CD8-positive, alpha-beta memory T cell (primary cell): ENCODE results near the gene HSPB1. TPM values are rescaled to one million over a fixed set of nuclear protein-coding genes. Genes with fewer than 3 reads are reported as not detected.
A peak's percentile ranks its signal among the peaks of the same experiment; 100 is the strongest.
"Not testable (repeated sequence)": the region's sequence is repeated elsewhere in the genome, so short reads cannot be mapped to it uniquely, and the experiment has no call there.

Experiments used
- CTCF ChIA-PET: fragments of 350-600 bp; sonication (Branson Sonifier 250); formaldehyde crosslinking; loops from one replicate; lab custom pipeline; 2021; ENCODE audit warnings: antibody characterized with exemption; lab: Charles Lee
- POLR2A ChIA-PET: fragments of 350-600 bp; sonication (Branson Sonifier 250); formaldehyde crosslinking; loops from one replicate; lab custom pipeline; 2021; ENCODE audit warnings: antibody characterized with exemption; lab: Charles Lee
- DNase-seq, 5 donors: peaks; one replicate each; pipeline versions ENCODE4 v3.0.0 to v3.0.0-alpha.2; 2020 to 2022; ENCODE audit warnings: mixed read lengths in 1 of 5
- H3K27ac ChIP-seq: one replicate; pipeline ENCODE4 v1.7.0; 2013; ENCODE audit warnings: low read depth, mild to moderate bottlenecking, low read length, moderate library complexity
- H3K27me3 ChIP-seq: 2 replicates; pipeline ENCODE4 v1.7.0; 2013; ENCODE audit warnings: low read length, mild to moderate bottlenecking; ENCODE audit not compliant: insufficient read depth, poor library complexity, severe bottlenecking
- H3K36me3 ChIP-seq: 2 replicates; pipeline ENCODE4 v1.7.0; 2013; ENCODE audit warnings: mild to moderate bottlenecking, low read length, moderate library complexity; ENCODE audit not compliant: insufficient read depth
- H3K4me1 ChIP-seq: 2 replicates; pipeline ENCODE4 v1.7.0; 2013; ENCODE audit warnings: mild to moderate bottlenecking, low read length, moderate library complexity; ENCODE audit not compliant: insufficient read depth
- H3K4me3 ChIP-seq: 2 replicates; pipeline ENCODE4 v1.7.0; 2013; ENCODE audit warnings: mild to moderate bottlenecking, low read length
- H3K9me3 ChIP-seq: 2 replicates; pipeline ENCODE4 v1.7.0; 2013; ENCODE audit warnings: mild to moderate bottlenecking, low read length
- H3K27ac Mint-ChIP-seq, 8 donors: one replicate each; pipeline ENCODE4 v1.8.0; 2020 to 2021; ENCODE audit warnings: mixed read lengths in 8 of 8, mild to moderate bottlenecking in 6 of 8, inconsistent platforms in 3 of 8, moderate library complexity in 3 of 8
- H3K27me3 Mint-ChIP-seq, 2 donors: one replicate each; pipeline ENCODE4 v1.8.0; 2020 to 2021; ENCODE audit warnings: mixed read lengths in 2 of 2, mild to moderate bottlenecking in 1 of 2, moderate library complexity in 1 of 2
- H3K36me3 Mint-ChIP-seq, 3 donors: one replicate each; pipeline ENCODE4 v1.8.0; 2020 to 2021; ENCODE audit warnings: mixed read lengths in 3 of 3, inconsistent platforms in 1 of 3, mild to moderate bottlenecking in 1 of 3
- H3K4me1 Mint-ChIP-seq, 3 donors: one replicate each; pipeline ENCODE4 v1.8.0; 2020 to 2021; ENCODE audit warnings: mixed read lengths in 3 of 3, inconsistent platforms in 1 of 3, mild to moderate bottlenecking in 1 of 3
- H3K4me3 Mint-ChIP-seq, 7 donors: one replicate each; pipeline ENCODE4 v1.8.0; 2020 to 2021; ENCODE audit warnings: mixed read lengths in 7 of 7, mild to moderate bottlenecking in 6 of 7, moderate library complexity in 4 of 7, inconsistent platforms in 2 of 7
- H3K9me3 Mint-ChIP-seq, 5 donors: one replicate each; pipeline ENCODE4 v1.8.0; 2020 to 2022; ENCODE audit warnings: mixed read lengths in 5 of 5, mild to moderate bottlenecking in 3 of 5, moderate library complexity in 2 of 5, inconsistent platforms in 1 of 5
- polyA plus RNA-seq: library from polyadenylated mRNA; unstranded; fragments of 300-500 nt; fragmentation: Illumina TruSeq; gene quantifications from one replicate; pipeline ENCODE4 v1.2.3, GENCODE V29; 2021
- total RNA-seq, 2 experiments: library from RNA; stranded (reverse); gene quantifications; one replicate each; pipeline ENCODE4 v1.2.3, GENCODE V29; 2021

Gene HSPB1
- total and polyA plus RNA-seq, 3 experiments from 2014 or later = 74.7 to 84.1 (median 80.7) TPM

GRCh38 chr7:76332078-76332477 is 29.6 kb downstream of the HSPB1 start:
- Histone ChIP-seq H3K9me3 (no peaks in the 10 kb centered on the region), H3K36me3 (peaks cover 24% of the 10 kb centered on the region), H3K4me1 (no peaks in the 10 kb centered on the region), H3K4me3 (no peak overlapping the region), H3K27ac (no peak overlapping the region), H3K27me3 (no peaks in the 10 kb centered on the region)
- Mint-ChIP-seq H3K36me3 (peaks cover 0 to 60% (median 12%) of the 10 kb centered on the region in 3 donors), H3K27ac (peak overlapping the region in 3 of 8 donors; percentile 46 to 63 (median 48)), H3K27me3 (no peaks in the 10 kb centered on the region), H3K4me3 (no peak overlapping the region), H3K4me1 (peaks cover 42 to 73% (median 61%) of the 10 kb centered on the region in 3 donors), H3K9me3 (no peaks in the 10 kb centered on the region)
- POLR2A ChIA-PET = no interaction called here
- no peak for DNase-seq
- CTCF ChIA-PET = interaction anchor here (0.6 kb wide), 1 partner anchor 21 kb away, joined by 4 read pairs; no protein-coding TSS in a partner anchor

DNA sequence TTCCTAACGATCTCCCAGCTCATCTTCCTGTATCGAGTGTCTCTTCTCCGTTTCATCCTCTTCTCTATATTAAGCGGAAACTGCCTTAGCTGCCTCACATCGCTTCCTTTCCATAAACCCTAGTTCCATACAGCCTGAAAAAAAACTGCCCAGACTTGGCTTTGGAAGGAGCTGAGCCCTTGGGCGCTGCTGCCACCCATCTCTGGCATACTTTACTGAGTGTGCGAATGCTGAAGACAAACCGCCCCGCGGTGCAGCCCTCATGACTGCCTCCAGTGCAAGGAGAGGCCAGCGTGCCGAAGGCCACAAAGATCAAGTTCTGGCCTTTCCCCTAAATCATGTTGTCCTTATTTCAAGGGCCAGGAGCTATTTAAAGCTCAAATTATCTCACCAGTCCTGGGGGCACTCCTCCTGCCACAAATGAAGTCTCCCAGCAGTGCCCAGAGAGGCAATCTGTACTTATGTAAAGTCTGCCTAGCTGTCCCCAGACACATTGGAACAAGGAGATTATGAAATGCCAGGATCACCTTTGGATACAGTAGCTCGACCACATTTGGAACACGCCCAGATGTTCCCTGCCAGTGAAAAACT is 31.1 kb downstream of the HSPB1 start:
- Histone ChIP-seq H3K4me1 (peaks cover 7% of the 10 kb centered on the region), H3K27ac (no peak overlapping the region), H3K9me3 (no peaks in the 10 kb centered on the region), H3K36me3 (peaks cover 14% of the 10 kb centered on the region), H3K4me3 (no peak overlapping the region), H3K27me3 (no peaks in the 10 kb centered on the region)
- no peak for DNase-seq
- ChIA-PET CTCF (interaction anchor here (1.1 to 1.6 kb wide), 4 partner anchors 8 to 43 kb away, joined by 3 to 4 read pairs (median 3); no protein-coding TSS in a partner anchor), POLR2A (interaction anchor here (0.5 kb wide), 1 partner anchor 24 kb away, joined by 3 read pairs; no protein-coding TSS in a partner anchor)
- peaks cover 44 to 75% (median 67%) of the 10 kb centered on the region in 3 donors for H3K4me1 Mint-ChIP-seq
- peak overlapping the region in 1 of 7 donors; percentile 51 for H3K4me3 Mint-ChIP-seq
- H3K27me3 Mint-ChIP-seq = no peaks in the 10 kb centered on the region
- peak overlapping the region in 6 of 8 donors; percentile 35 to 77 (median 66) for H3K27ac Mint-ChIP-seq
- H3K36me3 Mint-ChIP-seq = peaks cover 0 to 57% (median 12%) of the 10 kb centered on the region in 3 donors
- H3K9me3 Mint-ChIP-seq = no peaks in the 10 kb centered on the region

DNA sequence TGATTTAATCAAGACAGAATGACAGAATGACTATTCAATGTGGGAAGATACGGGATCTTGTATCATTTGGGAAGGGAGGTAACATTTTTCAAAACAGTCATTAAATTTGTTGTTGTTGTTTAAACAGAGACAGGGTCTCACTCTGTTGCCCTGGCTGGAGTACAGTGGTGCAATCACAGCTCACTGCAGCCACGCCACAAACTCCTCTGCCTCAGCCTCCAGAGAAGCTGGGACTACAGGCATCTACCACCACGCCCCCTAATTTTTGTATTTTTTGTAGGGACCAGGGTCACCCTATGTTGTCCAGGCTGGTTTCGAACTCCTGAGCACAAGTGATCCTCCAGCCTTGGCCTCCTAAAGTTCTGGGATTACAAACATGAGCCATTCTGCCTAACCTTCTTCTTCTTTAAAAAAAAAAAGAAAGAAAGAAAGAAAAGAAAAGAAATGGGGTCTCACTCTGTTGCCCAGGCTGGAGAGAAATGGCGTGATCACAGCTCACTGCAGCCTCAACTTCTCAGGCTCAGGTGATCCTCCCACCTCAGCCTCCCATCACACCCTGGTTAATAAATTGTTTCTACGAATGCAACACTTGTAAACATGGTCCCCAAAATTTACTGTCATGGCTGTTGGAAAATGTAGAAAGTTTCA is 32.0 kb downstream of the HSPB1 start:
- Histone ChIP-seq H3K4me1 (peaks cover 7% of the 10 kb centered on the region), H3K9me3 (no peaks in the 10 kb centered on the region), H3K36me3 (peaks cover 11% of the 10 kb centered on the region), H3K27me3 (no peaks in the 10 kb centered on the region), H3K27ac (no peak overlapping the region), H3K4me3 (no peak overlapping the region)
- H3K9me3 Mint-ChIP-seq = no peaks in the 10 kb centered on the region
- H3K4me1 Mint-ChIP-seq = peaks cover 41 to 75% (median 63%) of the 10 kb centered on the region in 3 donors
- CTCF ChIA-PET = interaction anchor here (1.1 to 1.6 kb wide), 5 partner anchors 9 to 43 kb away, joined by 3 to 4 read pairs (median 3); no protein-coding TSS in a partner anchor
- peak overlapping the region in 2 of 8 donors; percentile 23 to 88 for H3K27ac Mint-ChIP-seq
- H3K4me3 Mint-ChIP-seq = no peak overlapping the region
- no peaks in the 10 kb centered on the region for H3K27me3 Mint-ChIP-seq
- POLR2A ChIA-PET = no interaction called here
- no peak for DNase-seq
- peaks cover 0 to 50% (median 10%) of the 10 kb centered on the region in 3 donors for H3K36me3 Mint-ChIP-seq

- H3K27ac Mint-ChIP-seq, POLR2A ChIA-PET, H3K36me3 ChIP-seq, H3K27me3 Mint-ChIP-seq, H3K9me3 Mint-ChIP-seq, H3K27me3 ChIP-seq, DNase-seq, H3K27ac ChIP-seq, H3K4me3 ChIP-seq, H3K9me3 ChIP-seq: not testable (repeated sequence)
- H3K4me1 Mint-ChIP-seq = peaks cover 42 to 77% (median 65%) of the 10 kb centered on the region in 3 donors
- peak overlapping the region in 1 of 7 donors; percentile 9 for H3K4me3 Mint-ChIP-seq
- H3K36me3 Mint-ChIP-seq = peaks cover 0 to 48% (median 8%) of the 10 kb centered on the region in 3 donors
- peaks cover 13% of the 10 kb centered on the region for H3K4me1 ChIP-seq
- CTCF ChIA-PET = interaction anchor here (1.3 to 1.6 kb wide), 2 partner anchors 10 to 27 kb away, joined by 3 to 4 read pairs; no protein-coding TSS in a partner anchor
These were observed 32.9 kb downstream of the HSPB1 start for GRCh38 chr7:76335417-76335816.

DNA sequence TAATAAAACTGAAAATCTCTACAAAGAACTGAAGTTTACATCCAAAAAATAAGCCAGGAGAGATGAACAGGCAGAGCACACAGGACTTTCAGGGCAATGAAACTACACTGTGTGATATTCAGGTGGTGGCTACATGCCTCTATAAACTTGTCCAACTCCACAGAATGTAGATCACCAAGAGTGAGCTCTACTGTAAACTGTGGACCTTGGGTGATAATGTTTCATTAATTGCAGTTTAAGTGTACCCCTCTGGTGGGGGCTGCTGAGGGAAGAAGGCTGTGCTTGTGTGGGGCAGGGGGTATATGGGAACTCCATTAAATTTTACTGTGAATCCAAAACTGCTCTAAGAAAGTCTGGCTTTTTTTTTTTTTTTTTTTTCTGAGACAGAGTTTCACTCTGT is 33.6 kb downstream of the HSPB1 start:
- POLR2A ChIA-PET = no interaction called here

GRCh38 chr7:76337147-76337546 is 34.7 kb downstream of the HSPB1 start:
- no peaks in the 10 kb centered on the region for H3K27me3 ChIP-seq
- H3K9me3 ChIP-seq = no peaks in the 10 kb centered on the region
- ChIA-PET POLR2A (no interaction called here), CTCF (no interaction called here)
- Mint-ChIP-seq H3K4me1 (peaks cover 46 to 81% (median 68%) of the 10 kb centered on the region in 3 donors), H3K27me3 (no peaks in the 10 kb centered on the region), H3K27ac (peak overlapping the region in 4 of 8 donors; percentile 56 to 77 (median 60)), H3K4me3 (no peak overlapping the region), H3K9me3 (no peaks in the 10 kb centered on the region), H3K36me3 (peaks cover 0 to 48% (median 5%) of the 10 kb centered on the region in 3 donors)
- peaks cover 14% of the 10 kb centered on the region for H3K4me1 ChIP-seq
- peaks cover 6% of the 10 kb centered on the region for H3K36me3 ChIP-seq
- no peak overlapping the region for H3K4me3 ChIP-seq
- DNase-seq = no peak
- H3K27ac ChIP-seq = no peak overlapping the region

More for the DNA sequence above, 33.6 kb downstream of the HSPB1 start:
- Histone ChIP-seq H3K27me3 (no peaks in the 10 kb centered on the region), H3K9me3 (no peaks in the 10 kb centered on the region), H3K4me3 (no peak overlapping the region), H3K4me1 (peaks cover 14% of the 10 kb centered on the region), H3K27ac (no peak overlapping the region), H3K36me3 (peaks cover 6% of the 10 kb centered on the region)
- no peaks in the 10 kb centered on the region for H3K9me3 Mint-ChIP-seq
- peaks cover 41 to 80% (median 68%) of the 10 kb centered on the region in 3 donors for H3K4me1 Mint-ChIP-seq
- DNase-seq = no peak
- CTCF ChIA-PET = interaction anchor here (1.3 kb wide), 1 partner anchor 27 kb away, joined by 3 read pairs; no protein-coding TSS in a partner anchor
- H3K36me3 Mint-ChIP-seq = peaks cover 0 to 45% (median 8%) of the 10 kb centered on the region in 3 donors
- H3K27me3 Mint-ChIP-seq = no peaks in the 10 kb centered on the region
- H3K4me3 Mint-ChIP-seq = no peak overlapping the region
- H3K27ac Mint-ChIP-seq = peak overlapping the region in 3 of 8 donors; percentile 43 to 68 (median 67)

DNA sequence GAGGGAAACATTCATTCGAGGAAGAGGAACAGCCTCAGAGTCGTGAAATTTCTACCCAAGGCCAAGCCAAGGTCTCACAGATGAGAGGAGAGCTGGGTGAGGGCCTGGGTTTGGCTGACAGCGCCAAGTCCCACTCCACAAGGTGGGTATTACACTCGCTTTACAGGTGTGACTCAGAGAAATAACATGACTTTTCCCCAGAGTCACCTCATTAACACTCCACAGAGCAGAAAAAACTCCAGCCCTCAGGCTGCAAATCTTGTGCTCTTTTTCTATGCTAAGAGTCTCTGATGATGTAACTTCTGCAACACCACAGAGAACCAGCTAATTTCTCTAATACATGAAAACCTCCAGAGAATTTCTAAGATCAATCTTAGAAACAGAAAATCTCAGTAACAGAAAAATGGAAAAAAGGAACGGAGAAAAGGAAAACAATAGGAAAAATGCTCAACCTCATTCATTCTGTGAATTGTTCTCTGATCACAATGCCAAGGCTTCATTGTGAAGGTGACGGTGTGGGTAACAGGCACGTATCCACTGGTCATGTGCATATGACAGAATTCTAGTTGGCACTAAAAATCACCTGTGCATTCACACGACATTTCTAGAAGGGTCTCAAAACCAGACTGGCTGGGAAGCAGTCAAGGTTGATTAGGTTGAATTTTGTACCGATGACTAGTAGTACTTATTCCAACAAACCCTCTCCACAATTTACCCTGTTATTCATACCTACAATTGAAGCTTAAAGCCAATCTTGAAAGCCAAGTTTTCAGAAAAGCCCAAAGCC is 36.0 kb downstream of the HSPB1 start:
- peaks cover 51 to 85% (median 72%) of the 10 kb centered on the region in 3 donors for H3K4me1 Mint-ChIP-seq
- ChIA-PET POLR2A (no interaction called here), CTCF (no interaction called here)
- no peaks in the 10 kb centered on the region for H3K9me3 ChIP-seq
- H3K27ac ChIP-seq = no peak overlapping the region
- H3K27ac Mint-ChIP-seq = peak overlapping the region in 1 of 8 donors; percentile 17
- H3K4me3 ChIP-seq = no peak overlapping the region
- H3K4me1 ChIP-seq = peaks cover 14% of the 10 kb centered on the region
- H3K27me3 Mint-ChIP-seq = no peaks in the 10 kb centered on the region
- DNase-seq = no peak
- H3K36me3 ChIP-seq = peaks cover 6% of the 10 kb centered on the region
- H3K4me3 Mint-ChIP-seq = no peak overlapping the region
- H3K27me3 ChIP-seq = no peaks in the 10 kb centered on the region
- H3K9me3 Mint-ChIP-seq = no peaks in the 10 kb centered on the region
- peaks cover 0 to 52% (median 5%) of the 10 kb centered on the region in 3 donors for H3K36me3 Mint-ChIP-seq
